AG04449 (cell line): ENCODE data around the gene DHX35.
"Not testable (repeated sequence)": the region's sequence is repeated elsewhere in the genome, so short reads cannot be mapped to it uniquely, and the experiment has no call there.

Source experiments
- CTCF ChIA-PET: fragments of 350-600 bp; formaldehyde crosslinking; extraction: SDS; loops from one replicate; lab custom pipeline; 2021; ENCODE audit warnings: antibody characterized with exemption; lab: Yijun Ruan, JAX
- POLR2A ChIA-PET: fragments of 400-600, 350-600 bp; formaldehyde crosslinking; extraction: SDS; loops from one replicate; lab custom pipeline; 2020; ENCODE audit warnings: antibody characterized with exemption, inconsistent platforms; lab: Yijun Ruan, JAX
- DNase-seq: peaks from one replicate; pipeline ENCODE4 v3.0.0-alpha.2; 2010; ENCODE audit warnings: low read depth, low spot score
- H3K4me3 ChIP-seq: 2 replicates; pipeline ENCODE4 v1.5.1; 2011; ENCODE audit warnings: low read depth, mild to moderate bottlenecking, control low read depth, low read length
- TF ChIP-seq, protein P1 (sequence below): IDR thresholded peaks from one replicate; pipeline ENCODE4 v1.5.1; 2011; ENCODE audit warnings: mild to moderate bottlenecking, moderate library complexity, low read length, control low read depth, inconsistent platforms; ENCODE audit not compliant: insufficient read depth; ENCODE audit errors: missing control alignments

DHX35 gene

GRCh38 chr20:38953630-38954340 is 8.4 kb upstream of the DHX35 start:
- TF ChIP-seq, protein P1, sequence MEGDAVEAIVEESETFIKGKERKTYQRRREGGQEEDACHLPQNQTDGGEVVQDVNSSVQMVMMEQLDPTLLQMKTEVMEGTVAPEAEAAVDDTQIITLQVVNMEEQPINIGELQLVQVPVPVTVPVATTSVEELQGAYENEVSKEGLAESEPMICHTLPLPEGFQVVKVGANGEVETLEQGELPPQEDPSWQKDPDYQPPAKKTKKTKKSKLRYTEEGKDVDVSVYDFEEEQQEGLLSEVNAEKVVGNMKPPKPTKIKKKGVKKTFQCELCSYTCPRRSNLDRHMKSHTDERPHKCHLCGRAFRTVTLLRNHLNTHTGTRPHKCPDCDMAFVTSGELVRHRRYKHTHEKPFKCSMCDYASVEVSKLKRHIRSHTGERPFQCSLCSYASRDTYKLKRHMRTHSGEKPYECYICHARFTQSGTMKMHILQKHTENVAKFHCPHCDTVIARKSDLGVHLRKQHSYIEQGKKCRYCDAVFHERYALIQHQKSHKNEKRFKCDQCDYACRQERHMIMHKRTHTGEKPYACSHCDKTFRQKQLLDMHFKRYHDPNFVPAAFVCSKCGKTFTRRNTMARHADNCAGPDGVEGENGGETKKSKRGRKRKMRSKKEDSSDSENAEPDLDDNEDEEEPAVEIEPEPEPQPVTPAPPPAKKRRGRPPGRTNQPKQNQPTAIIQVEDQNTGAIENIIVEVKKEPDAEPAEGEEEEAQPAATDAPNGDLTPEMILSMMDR = no peak
- POLR2A ChIA-PET = no interaction called here
- CTCF ChIA-PET = interaction anchor here (1.1 kb wide), 1 partner anchor 17 kb away, joined by 3 read pairs; no protein-coding TSS in a partner anchor

GRCh38 chr20:38957235-38957876 is 4.8 kb upstream of the DHX35 start:
- ChIA-PET CTCF (interaction anchor here (1.4 kb wide), 1 partner anchor 30 kb away, joined by 3 read pairs; no protein-coding TSS in a partner anchor), POLR2A (no interaction called here)
- no peak for DNase-seq
- H3K4me3 ChIP-seq = no peak overlapping the region
- TF ChIP-seq, protein P1 = no peak

More at GRCh38 chr20:38953630-38954340, 8.4 kb upstream of the DHX35 start:
- no peak for DNase-seq
- no peak overlapping the region for H3K4me3 ChIP-seq

- ChIA-PET POLR2A (no interaction called here), CTCF (interaction anchor here (1.1 to 1.5 kb wide), 3 partner anchors 31 to 92 kb away, joined by 3 to 4 read pairs (median 3); no protein-coding TSS in a partner anchor)
- TF ChIP-seq, protein P1 = no peak
- DNase-seq = no peak
- H3K4me3 ChIP-seq = no peak overlapping the region
These were observed 4.1 kb upstream of the DHX35 start for GRCh38 chr20:38957915-38958485.

- H3K4me3 ChIP-seq, CTCF ChIA-PET, POLR2A ChIA-PET, DNase-seq: not testable (repeated sequence)
These were observed 1.9 kb upstream of the DHX35 start for GRCh38 chr20:38960187-38960687.

DNA sequence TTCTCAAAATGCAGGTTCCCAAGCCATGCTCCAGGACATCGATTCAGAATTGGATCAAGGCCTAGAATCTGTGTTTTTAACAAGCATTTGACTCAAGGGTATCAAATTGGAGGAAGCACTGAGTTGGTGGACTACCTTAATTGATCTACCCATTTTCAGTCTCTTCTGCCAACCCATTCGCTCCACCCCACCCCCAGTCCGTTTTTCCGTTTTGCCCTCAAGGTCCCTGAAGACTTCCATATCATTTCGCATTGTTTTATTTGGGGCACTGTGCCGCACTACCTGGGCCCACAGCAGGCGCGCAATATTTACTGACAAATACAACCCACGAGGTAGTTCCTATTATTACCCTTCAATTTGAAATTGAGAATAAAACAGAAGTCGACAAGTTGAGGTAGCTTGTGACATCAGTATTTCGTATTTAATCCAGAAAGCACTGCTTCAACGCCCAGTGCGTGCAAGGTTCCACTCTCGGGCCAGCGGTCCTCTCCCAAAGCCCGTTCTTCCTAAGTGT is 557 bp upstream of the DHX35 start:
- POLR2A ChIA-PET = interaction anchor here (0.9 to 1.5 kb wide), 2 partner anchors 9 to 35 kb away, joined by 6 to 8 read pairs; partner anchors contain the start of gene FAM83D
- TF ChIP-seq, protein P1 = no peak
- peak overlapping the region; percentile 80 for H3K4me3 ChIP-seq
- CTCF ChIA-PET = interaction anchor here (0.9 to 1.5 kb wide), 7 partner anchors 11 to 35 kb away, joined by 3 to 9 read pairs (median 4); partner anchors contain the start of gene FAM83D
- no peak for DNase-seq

GRCh38 chr20:38962928-38963401 is 821 bp downstream of the DHX35 start:
- no peak for DNase-seq

More at GRCh38 chr20:38962928-38963401, 821 bp downstream of the DHX35 start:
- peak overlapping the region; percentile 91 for H3K4me3 ChIP-seq
- POLR2A ChIA-PET = interaction anchor here (0.8 to 1.5 kb wide), 3 partner anchors 33 to 87 kb away, joined by 3 to 8 read pairs (median 3); partner anchors contain the start of gene FAM83D
- TF ChIP-seq, protein P1 = no peak
- CTCF ChIA-PET = interaction anchor here (0.6 to 2.5 kb wide), 14 partner anchors 8 to 118 kb away, joined by 3 to 9 read pairs (median 4); partner anchors contain the start of gene FAM83D
